MM.1S (cell line): ENCODE data around the gene MAP2K2.

Experiments used
- EZH2phosphoT487 ChIP-seq: fragments of 300-600 bp; sonication (generic); IDR thresholded peaks from 2 replicates; pipeline ENCODE4 v1.6.1; 2018; ENCODE audit warnings: antibody characterized with exemption, low read length
- TF ChIP-seq, protein P1 (sequence below): fragments of 300-600 bp; sonication (generic); IDR thresholded peaks from 2 replicates; pipeline ENCODE4 v1.5.1; 2016; ENCODE audit warnings: antibody characterized with exemption, low read length, mixed read lengths

GRCh38 chr19:4094291-4094690 is 29.6 kb downstream of the MAP2K2 start:
- TF ChIP-seq, protein P1, sequence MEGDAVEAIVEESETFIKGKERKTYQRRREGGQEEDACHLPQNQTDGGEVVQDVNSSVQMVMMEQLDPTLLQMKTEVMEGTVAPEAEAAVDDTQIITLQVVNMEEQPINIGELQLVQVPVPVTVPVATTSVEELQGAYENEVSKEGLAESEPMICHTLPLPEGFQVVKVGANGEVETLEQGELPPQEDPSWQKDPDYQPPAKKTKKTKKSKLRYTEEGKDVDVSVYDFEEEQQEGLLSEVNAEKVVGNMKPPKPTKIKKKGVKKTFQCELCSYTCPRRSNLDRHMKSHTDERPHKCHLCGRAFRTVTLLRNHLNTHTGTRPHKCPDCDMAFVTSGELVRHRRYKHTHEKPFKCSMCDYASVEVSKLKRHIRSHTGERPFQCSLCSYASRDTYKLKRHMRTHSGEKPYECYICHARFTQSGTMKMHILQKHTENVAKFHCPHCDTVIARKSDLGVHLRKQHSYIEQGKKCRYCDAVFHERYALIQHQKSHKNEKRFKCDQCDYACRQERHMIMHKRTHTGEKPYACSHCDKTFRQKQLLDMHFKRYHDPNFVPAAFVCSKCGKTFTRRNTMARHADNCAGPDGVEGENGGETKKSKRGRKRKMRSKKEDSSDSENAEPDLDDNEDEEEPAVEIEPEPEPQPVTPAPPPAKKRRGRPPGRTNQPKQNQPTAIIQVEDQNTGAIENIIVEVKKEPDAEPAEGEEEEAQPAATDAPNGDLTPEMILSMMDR, result no peak
- TF ChIP-seq EZH2phosphoT487, result no peak
